ENCODE results near the gene B4GAT1. TPM values are rescaled to one million over a fixed set of nuclear protein-coding genes. Genes with fewer than 3 reads are reported as not detected.

B4GAT1 gene
- polyA plus RNA-seq, 1 donor from 2014 or later = 162 TPM

DNA sequence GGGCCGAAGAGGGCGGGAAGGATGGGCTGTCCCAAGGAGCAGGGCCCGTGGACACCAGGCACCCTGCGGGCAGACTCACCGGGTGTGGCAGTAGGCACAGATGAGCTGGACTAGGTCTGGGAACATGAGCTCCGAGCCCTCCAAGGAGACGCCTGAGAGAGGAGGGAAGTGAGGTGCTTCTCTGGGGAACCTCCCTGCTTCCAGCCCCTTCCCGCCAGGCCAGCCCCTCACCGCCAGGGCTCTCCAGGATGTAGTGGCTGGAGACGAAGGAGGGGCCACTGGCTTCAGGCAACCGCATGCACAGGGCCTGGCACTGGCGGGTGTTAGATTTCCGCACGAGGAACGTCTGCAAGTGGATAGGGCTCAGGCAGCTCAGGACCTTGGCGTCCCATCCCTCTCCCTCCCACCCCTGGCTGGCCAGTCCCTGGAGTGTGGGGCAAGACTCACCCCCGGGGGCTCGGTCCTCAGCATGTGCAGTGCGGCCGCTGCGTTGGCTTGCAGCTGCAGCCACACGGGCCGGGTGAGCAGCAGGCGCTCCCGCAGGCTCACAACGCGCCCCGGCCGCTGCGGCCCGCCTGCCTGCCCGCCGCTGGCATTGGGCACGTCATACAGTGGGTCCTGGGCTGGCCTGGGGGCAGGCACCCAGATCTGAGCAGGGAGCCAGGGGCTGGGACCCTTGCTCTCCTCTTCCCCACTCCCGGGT, 11.7 kb downstream of the B4GAT1 start:
- Histone ChIP-seq H2AFZ (ENCODE audit: low read depth, low read length) (no peak overlapping the region), H3K9me3 (ENCODE audit: low read length) (no peaks in the 10 kb centered on the region), H3K27ac (ENCODE audit: low read length) (no peak overlapping the region), H3K9ac (ENCODE audit: low read length) (no peak overlapping the region), H3K27me3 (ENCODE audit: insufficient read depth, low read depth, low read length) (no peaks in the 10 kb centered on the region), H3K36me3 (ENCODE audit: insufficient read depth, low read length) (no peaks in the 10 kb centered on the region), H3K79me2 (replicated peaks; ENCODE audit: insufficient read depth, low read length) (no peaks in the 10 kb centered on the region), H4K20me1 (ENCODE audit: insufficient read depth) (no peaks in the 10 kb centered on the region), H3K4me3 (ENCODE audit: low read length) (no peak overlapping the region), H3K9me2 (ENCODE audit: insufficient read depth, low read length) (no peaks in the 10 kb centered on the region), H3K4me2 (ENCODE audit: low read length) (no peak overlapping the region), H3F3A (ENCODE audit: insufficient read depth, low read length, poor library complexity, severe bottlenecking) (no peaks in the 10 kb centered on the region)
- TF ChIP-seq TAF1 (IDR thresholded peaks at IDR 0.05; ENCODE audit: low read depth) = no peak
- TF ChIP-seq, protein P1, sequence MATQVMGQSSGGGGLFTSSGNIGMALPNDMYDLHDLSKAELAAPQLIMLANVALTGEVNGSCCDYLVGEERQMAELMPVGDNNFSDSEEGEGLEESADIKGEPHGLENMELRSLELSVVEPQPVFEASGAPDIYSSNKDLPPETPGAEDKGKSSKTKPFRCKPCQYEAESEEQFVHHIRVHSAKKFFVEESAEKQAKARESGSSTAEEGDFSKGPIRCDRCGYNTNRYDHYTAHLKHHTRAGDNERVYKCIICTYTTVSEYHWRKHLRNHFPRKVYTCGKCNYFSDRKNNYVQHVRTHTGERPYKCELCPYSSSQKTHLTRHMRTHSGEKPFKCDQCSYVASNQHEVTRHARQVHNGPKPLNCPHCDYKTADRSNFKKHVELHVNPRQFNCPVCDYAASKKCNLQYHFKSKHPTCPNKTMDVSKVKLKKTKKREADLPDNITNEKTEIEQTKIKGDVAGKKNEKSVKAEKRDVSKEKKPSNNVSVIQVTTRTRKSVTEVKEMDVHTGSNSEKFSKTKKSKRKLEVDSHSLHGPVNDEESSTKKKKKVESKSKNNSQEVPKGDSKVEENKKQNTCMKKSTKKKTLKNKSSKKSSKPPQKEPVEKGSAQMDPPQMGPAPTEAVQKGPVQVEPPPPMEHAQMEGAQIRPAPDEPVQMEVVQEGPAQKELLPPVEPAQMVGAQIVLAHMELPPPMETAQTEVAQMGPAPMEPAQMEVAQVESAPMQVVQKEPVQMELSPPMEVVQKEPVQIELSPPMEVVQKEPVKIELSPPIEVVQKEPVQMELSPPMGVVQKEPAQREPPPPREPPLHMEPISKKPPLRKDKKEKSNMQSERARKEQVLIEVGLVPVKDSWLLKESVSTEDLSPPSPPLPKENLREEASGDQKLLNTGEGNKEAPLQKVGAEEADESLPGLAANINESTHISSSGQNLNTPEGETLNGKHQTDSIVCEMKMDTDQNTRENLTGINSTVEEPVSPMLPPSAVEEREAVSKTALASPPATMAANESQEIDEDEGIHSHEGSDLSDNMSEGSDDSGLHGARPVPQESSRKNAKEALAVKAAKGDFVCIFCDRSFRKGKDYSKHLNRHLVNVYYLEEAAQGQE (IDR thresholded peaks at IDR 0.05; ENCODE audit: borderline replicate concordance) = no peak
- TF ChIP-seq SMC3 (conservative IDR thresholded peaks at IDR 0.05; ENCODE audit: poor library complexity) = no peak
- TF ChIP-seq MXI1 (conservative IDR thresholded peaks at IDR 0.05; ENCODE audit: poor library complexity, severe bottlenecking) = no peak
- TF ChIP-seq EZH2 (IDR thresholded peaks at IDR 0.05; ENCODE audit: borderline replicate concordance, insufficient read depth, low read length, poor library complexity, severe bottlenecking) = no peak
- TF ChIP-seq POLR2AphosphoS5 (IDR thresholded peaks at IDR 0.05) = no peak
- no peak for TF ChIP-seq RAD21 (conservative IDR thresholded peaks at IDR 0.05)
- TF ChIP-seq, protein P2, sequence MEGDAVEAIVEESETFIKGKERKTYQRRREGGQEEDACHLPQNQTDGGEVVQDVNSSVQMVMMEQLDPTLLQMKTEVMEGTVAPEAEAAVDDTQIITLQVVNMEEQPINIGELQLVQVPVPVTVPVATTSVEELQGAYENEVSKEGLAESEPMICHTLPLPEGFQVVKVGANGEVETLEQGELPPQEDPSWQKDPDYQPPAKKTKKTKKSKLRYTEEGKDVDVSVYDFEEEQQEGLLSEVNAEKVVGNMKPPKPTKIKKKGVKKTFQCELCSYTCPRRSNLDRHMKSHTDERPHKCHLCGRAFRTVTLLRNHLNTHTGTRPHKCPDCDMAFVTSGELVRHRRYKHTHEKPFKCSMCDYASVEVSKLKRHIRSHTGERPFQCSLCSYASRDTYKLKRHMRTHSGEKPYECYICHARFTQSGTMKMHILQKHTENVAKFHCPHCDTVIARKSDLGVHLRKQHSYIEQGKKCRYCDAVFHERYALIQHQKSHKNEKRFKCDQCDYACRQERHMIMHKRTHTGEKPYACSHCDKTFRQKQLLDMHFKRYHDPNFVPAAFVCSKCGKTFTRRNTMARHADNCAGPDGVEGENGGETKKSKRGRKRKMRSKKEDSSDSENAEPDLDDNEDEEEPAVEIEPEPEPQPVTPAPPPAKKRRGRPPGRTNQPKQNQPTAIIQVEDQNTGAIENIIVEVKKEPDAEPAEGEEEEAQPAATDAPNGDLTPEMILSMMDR (IDR thresholded peaks at IDR 0.05; ENCODE audit: poor library complexity, severe bottlenecking) = no peak
- no peak for TF ChIP-seq EP300 (conservative IDR thresholded peaks at IDR 0.05; ENCODE audit: poor library complexity, severe bottlenecking)

DNA sequence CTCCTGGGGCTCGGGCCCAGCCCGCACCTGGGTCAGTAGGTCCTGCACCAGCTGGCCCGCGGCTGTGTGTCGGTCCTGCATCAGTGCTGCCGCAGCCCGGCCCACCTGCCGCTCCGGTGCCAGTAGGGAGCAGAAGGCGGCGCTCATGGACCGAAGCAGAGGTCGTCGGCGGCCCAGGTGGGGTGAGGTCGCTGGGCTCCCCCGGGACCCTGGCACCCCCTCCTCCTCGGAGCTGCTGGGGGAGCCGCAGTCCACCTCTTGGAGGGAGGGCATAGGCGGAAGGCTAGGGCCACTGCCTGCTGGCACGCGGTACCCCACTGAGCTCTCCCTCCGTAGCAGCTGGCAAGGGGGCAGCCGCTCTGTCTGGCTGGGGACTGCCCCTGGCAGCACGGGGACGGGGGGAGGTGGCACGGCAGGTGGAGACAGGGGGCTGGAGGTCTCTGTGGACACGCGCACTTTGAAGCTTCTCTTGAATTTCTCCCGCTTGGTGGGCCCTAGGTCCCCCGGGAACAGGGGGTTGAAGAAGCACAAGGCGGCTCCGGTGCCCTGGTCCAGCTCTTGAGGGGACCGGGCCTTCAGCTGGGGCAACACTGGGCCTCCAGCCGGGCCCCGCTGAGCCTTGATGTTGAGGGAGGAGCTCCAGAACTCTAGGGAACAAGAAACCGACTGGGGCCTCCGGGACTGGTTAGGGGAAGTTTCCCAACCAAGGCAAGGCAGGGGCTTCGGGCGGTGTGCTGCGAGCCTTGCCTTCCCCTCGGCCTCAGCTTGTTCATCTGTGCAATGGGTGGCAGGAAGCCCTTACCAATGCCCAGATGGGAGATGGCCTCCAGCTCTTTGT, 12.6 kb downstream of the B4GAT1 start:
- no peaks in the 10 kb centered on the region for H3K27me3 ChIP-seq (ENCODE audit: insufficient read depth, low read depth, low read length)
- TF ChIP-seq, protein P2 (IDR thresholded peaks at IDR 0.05; ENCODE audit: poor library complexity, severe bottlenecking) = no peak
- no peak for TF ChIP-seq POLR2AphosphoS5 (IDR thresholded peaks at IDR 0.05)
- no peaks in the 10 kb centered on the region for H3K9me3 ChIP-seq (ENCODE audit: low read length)
- no peak overlapping the region for H3K27ac ChIP-seq (ENCODE audit: low read length)
- H3F3A ChIP-seq (ENCODE audit: insufficient read depth, low read length, poor library complexity, severe bottlenecking) = no peaks in the 10 kb centered on the region
- no peak overlapping the region for H2AFZ ChIP-seq (ENCODE audit: low read depth, low read length)
- H3K4me2 ChIP-seq (ENCODE audit: low read length) = no peak overlapping the region
- H3K9me2 ChIP-seq (ENCODE audit: insufficient read depth, low read length) = no peaks in the 10 kb centered on the region
- H3K9ac ChIP-seq (ENCODE audit: low read length) = no peak overlapping the region
- no peaks in the 10 kb centered on the region for H4K20me1 ChIP-seq (ENCODE audit: insufficient read depth)
- H3K36me3 ChIP-seq (ENCODE audit: insufficient read depth, low read length) = no peaks in the 10 kb centered on the region
- no peaks in the 10 kb centered on the region for H3K79me2 ChIP-seq (replicated peaks; ENCODE audit: insufficient read depth, low read length)
- H3K4me3 ChIP-seq (ENCODE audit: low read length) = no peak overlapping the region

All from neural cell (in vitro differentiated cells).